NB4 (cell line): ENCODE measurements around the gene CACNA2D3.

ENCODE experiments used
- DNase-seq: peaks from one replicate; pipeline ENCODE4 v3.0.0; 2010; ENCODE audit warnings: low read depth
- H3K4me3 ChIP-seq: one replicate; pipeline ENCODE4 v1.5.1; 2011; ENCODE audit warnings: mild to moderate bottlenecking, low read depth, low read length, moderate library complexity
- CTCF ChIP-seq: IDR thresholded peaks from one replicate; pipeline ENCODE4 v1.5.1; 2012; ENCODE audit warnings: low read depth, low read length
- MAX ChIP-seq: IDR thresholded peaks from 2 replicates; pipeline ENCODE4 v1.6.1; 2011; ENCODE audit warnings: low read depth, low read length
- MYC ChIP-seq: IDR thresholded peaks from 2 replicates; pipeline ENCODE4 v1.6.1; 2011; ENCODE audit warnings: low read depth, low read length
- POLR2A ChIP-seq: IDR thresholded peaks from 2 replicates; pipeline ENCODE4 v1.6.1; 2011; ENCODE audit warnings: mild to moderate bottlenecking; ENCODE audit not compliant: insufficient read length; ENCODE audit errors: extremely low read depth

The CACNA2D3 gene

GRCh38 chr3:55006244-55006676 lies 883.9 kb downstream of the CACNA2D3 start:
- TF ChIP-seq CTCF: no peak
- TF ChIP-seq POLR2A: no peak
- no peak for TF ChIP-seq MAX
- no peak for TF ChIP-seq MYC
- no peak for DNase-seq
- no peak overlapping the region for H3K4me3 ChIP-seq

GRCh38 chr3:55007971-55008370 lies 885.6 kb downstream of the CACNA2D3 start:
- no peak for DNase-seq
- H3K4me3 ChIP-seq: no peak overlapping the region
- TF ChIP-seq MAX: no peak
- TF ChIP-seq CTCF: no peak
- TF ChIP-seq POLR2A: no peak
- TF ChIP-seq MYC: no peak

GRCh38 chr3:55009372-55009771 lies 887.0 kb downstream of the CACNA2D3 start:
- TF ChIP-seq MYC: no peak
- TF ChIP-seq POLR2A: no peak
- no peak for TF ChIP-seq MAX
- TF ChIP-seq CTCF: no peak
- no peak for DNase-seq
- no peak overlapping the region for H3K4me3 ChIP-seq

- no peak for DNase-seq
- TF ChIP-seq POLR2A: no peak
- no peak for TF ChIP-seq CTCF
- no peak for TF ChIP-seq MYC
- no peak for TF ChIP-seq MAX
- H3K4me3 ChIP-seq: no peak overlapping the region
These were observed 889.7 kb downstream of the CACNA2D3 start for GRCh38 chr3:55012091-55012490.

GRCh38 chr3:55013145-55013925 lies 891.0 kb downstream of the CACNA2D3 start:
- DNase-seq: no peak
- TF ChIP-seq MYC (no peak), CTCF (no peak), POLR2A (no peak), MAX (no peak)
- no peak overlapping the region for H3K4me3 ChIP-seq
